H1 (cell line): Measurements from ENCODE around the gene SLC6A12. TPM values are rescaled to one million over a fixed set of nuclear protein-coding genes. Genes with fewer than 3 reads are reported as not detected.

Experiments
- CTCF ChIA-PET: fragments of 300-600 bp; sonication (Branson Sonifier 250); formaldehyde crosslinking; loops from one replicate; lab custom pipeline; 2021; ENCODE audit not compliant: partially characterized antibody; lab: Charles Lee
- POLR2A ChIA-PET: fragments of 300-600 bp; sonication (Branson Sonifier 250); formaldehyde crosslinking; loops from one replicate; lab custom pipeline; 2021; ENCODE audit warnings: inconsistent platforms; ENCODE audit not compliant: partially characterized antibody; lab: Charles Lee
- DNase-seq, 2 experiments: peaks; one replicate each; pipeline versions ENCODE4 v3.0.0 to v3.0.0-alpha.2; 2010 to 2022; ENCODE audit warnings: low spot score in 2 of 2, low read depth in 1 of 2, mixed read lengths in 1 of 2
- FAIRE-seq: peaks from 2 replicates; lab custom pipeline; 2011; peaks lifted over from hg19 to GRCh38; lab: Jason Lieb, UNC
- H2AFZ ChIP-seq: 2 replicates; pipeline ENCODE4 v1.8.1; 2012; ENCODE audit warnings: low read length, inconsistent platforms
- H2AK5ac ChIP-seq: 2 replicates; pipeline ENCODE4 v1.6.1; 2013; ENCODE audit warnings: low read depth, low read length
- H2BK120ac ChIP-seq: replicated peaks from 2 replicates; pipeline ENCODE3; 2013; ENCODE audit warnings: low read depth, low read length, inconsistent platforms
- H2BK12ac ChIP-seq: 2 replicates; pipeline ENCODE4 v1.6.1; 2013; ENCODE audit warnings: low read depth, low read length
- H2BK15ac ChIP-seq: 2 replicates; pipeline ENCODE4 v1.6.1; 2013; ENCODE audit warnings: low read length
- H2BK20ac ChIP-seq: 2 replicates; pipeline ENCODE4 v1.6.1; 2013; ENCODE audit warnings: low read length
- H2BK5ac ChIP-seq: 2 replicates; pipeline ENCODE4 v1.6.1; 2013; ENCODE audit warnings: low read depth, low read length
- H3K14ac ChIP-seq: 2 replicates; pipeline ENCODE4 v1.6.1; 2013; ENCODE audit warnings: inconsistent platforms; ENCODE audit not compliant: insufficient read length
- H3K18ac ChIP-seq: 2 replicates; pipeline ENCODE4 v1.6.1; 2013; ENCODE audit warnings: low read length; ENCODE audit errors: extremely low read depth
- H3K23ac ChIP-seq: 2 replicates; pipeline ENCODE4 v1.6.1; 2013; ENCODE audit warnings: inconsistent platforms; ENCODE audit not compliant: insufficient read length
- H3K23me2 ChIP-seq: 2 replicates; pipeline ENCODE4 v1.6.1; 2013; ENCODE audit warnings: low read depth, low read length
- H3K27ac ChIP-seq: 2 replicates; pipeline ENCODE4 v1.6.1; 2011; ENCODE audit warnings: low read depth, low read length, inconsistent platforms
- H3K27me3 ChIP-seq, 4 experiments: replicated peaks in 1 of 4; 1 replicate in 1 of 4; 2 replicates in 3 of 4; pipeline versions ENCODE4 v1.6.1 to v1.8.1; 2011 to 2013; ENCODE audit warnings: low read length in 3 of 4, mild to moderate bottlenecking in 3 of 4, inconsistent platforms in 2 of 4, mixed read lengths in 2 of 4, moderate library complexity in 1 of 4; ENCODE audit not compliant: control insufficient read depth in 3 of 4, insufficient read depth in 3 of 4; ENCODE audit errors: extremely low read depth in 1 of 4
- H3K36me3 ChIP-seq, 4 experiments: 2 replicates each; pipeline versions ENCODE4 v1.6.1 to v1.8.1; 2011 to 2013; ENCODE audit warnings: mild to moderate bottlenecking in 4 of 4, low read length in 3 of 4, moderate library complexity in 2 of 4, control low read depth in 1 of 4, inconsistent platforms in 1 of 4; ENCODE audit not compliant: insufficient read depth in 4 of 4, control insufficient read depth in 2 of 4
- H3K4ac ChIP-seq: replicated peaks from 2 replicates; pipeline ENCODE3; 2013; ENCODE audit warnings: low read length, low read depth, mixed read lengths, inconsistent platforms; ENCODE audit not compliant: insufficient read length
- H3K4me1 ChIP-seq, 4 experiments: replicated peaks in 1 of 4; 1 replicate in 1 of 4; 2 replicates in 3 of 4; pipeline versions ENCODE4 v1.6.1 to v1.8.1; 2011 to 2013; ENCODE audit warnings: low read length in 3 of 4, inconsistent platforms in 2 of 4, mixed read lengths in 1 of 4; ENCODE audit not compliant: insufficient read depth in 4 of 4, control insufficient read depth in 3 of 4
- H3K4me2 ChIP-seq, 2 experiments: 2 replicates each; pipeline versions ENCODE4 v1.6.1 to v1.8.1; 2011 to 2013; ENCODE audit warnings: low read depth in 2 of 2, low read length in 2 of 2, control low read depth in 1 of 2, inconsistent platforms in 1 of 2, mild to moderate bottlenecking in 1 of 2; ENCODE audit not compliant: insufficient read depth in 1 of 2
- H3K4me3 ChIP-seq, 4 experiments: fragments of 200-600, 300-600 bp in 1 of 4; sonication (generic), shearing (Covaris generic), sonication (Bioruptor Twin) in 1 of 4; 2 replicates each; pipeline versions ENCODE4 v1.5.1 to v1.8.1; 2011 to 2016; ENCODE audit warnings: low read length in 4 of 4, low read depth in 3 of 4, control low read depth in 2 of 4, inconsistent platforms in 2 of 4, mild to moderate bottlenecking in 2 of 4, mixed read lengths in 1 of 4, moderate library complexity in 1 of 4; ENCODE audit not compliant: insufficient read depth in 2 of 4; ENCODE audit errors: extremely low read depth in 1 of 4
- H3K56ac ChIP-seq: replicated peaks from 2 replicates; pipeline ENCODE3; 2013; ENCODE audit warnings: low read depth, mild to moderate bottlenecking, mixed read lengths, low read length, inconsistent platforms; ENCODE audit not compliant: insufficient read length
- H3K79me1 ChIP-seq: 2 replicates; pipeline ENCODE4 v1.6.1; 2013; ENCODE audit warnings: low read depth, low read length, control low read depth
- H3K79me2 ChIP-seq, 2 experiments: 2 replicates each; pipeline versions ENCODE4 v1.6.1 to v1.8.1; 2012 to 2013; ENCODE audit warnings: low read length in 2 of 2, mild to moderate bottlenecking in 2 of 2, inconsistent platforms in 1 of 2; ENCODE audit not compliant: insufficient read depth in 2 of 2, control insufficient read depth in 1 of 2
- H3K9ac ChIP-seq, 4 experiments: replicated peaks in 1 of 4; 1 replicate in 1 of 4; 2 replicates in 3 of 4; pipeline versions ENCODE4 v1.6.1 to v1.8.1; 2011 to 2013; ENCODE audit warnings: low read depth in 3 of 4, low read length in 3 of 4, control low read depth in 2 of 4, mild to moderate bottlenecking in 2 of 4, moderate library complexity in 2 of 4, inconsistent platforms in 1 of 4; ENCODE audit errors: extremely low read depth in 1 of 4
- H3K9me3 ChIP-seq, 2 experiments: 2 replicates each; pipeline versions ENCODE4 v1.6.1 to v1.8.1; 2012 to 2013; ENCODE audit warnings: mild to moderate bottlenecking in 2 of 2, moderate library complexity in 2 of 2, control low read depth in 1 of 2, inconsistent platforms in 1 of 2, low read depth in 1 of 2, low read length in 1 of 2, mixed read lengths in 1 of 2; ENCODE audit not compliant: insufficient read depth in 2 of 2
- H4K20me1 ChIP-seq, 2 experiments: replicated peaks in 1 of 2; 2 replicates each; pipeline versions ENCODE3 to v1.8.1; 2011 to 2013; ENCODE audit warnings: inconsistent platforms in 2 of 2, low read length in 2 of 2, mild to moderate bottlenecking in 1 of 2; ENCODE audit not compliant: insufficient read depth in 2 of 2, control insufficient read depth in 1 of 2
- H4K5ac ChIP-seq: 2 replicates; pipeline ENCODE4 v1.6.1; 2013; ENCODE audit warnings: low read length, low read depth, mixed read lengths, inconsistent platforms; ENCODE audit not compliant: insufficient read length
- H4K8ac ChIP-seq: 2 replicates; pipeline ENCODE4 v1.8.0; 2013; ENCODE audit warnings: mild to moderate bottlenecking, moderate library complexity, low read length, inconsistent platforms; ENCODE audit not compliant: insufficient read depth; ENCODE audit errors: extremely low read depth
- H4K91ac ChIP-seq: replicated peaks from 2 replicates; pipeline ENCODE3; 2013; ENCODE audit warnings: low read length, mixed read lengths, inconsistent platforms; ENCODE audit not compliant: insufficient read length
- CHD1 ChIP-seq: IDR thresholded peaks from 2 replicates; pipeline ENCODE4 v1.6.1; 2012; ENCODE audit warnings: low read depth, low read length, improper control_type of control experiment
- POU5F1 ChIP-seq: IDR thresholded peaks from 2 replicates; pipeline ENCODE4 v1.6.1; 2011; ENCODE audit warnings: low read depth, mild to moderate bottlenecking, low read length, moderate library complexity
- TAF7 ChIP-seq: optimal IDR thresholded peaks from 2 replicates; pipeline ENCODE3; 2011; ENCODE audit warnings: low read depth, mild to moderate bottlenecking, inconsistent platforms, low read length, moderate library complexity, borderline replicate concordance
- WGBS, 2 experiments: shearing (Covaris generic) in 1 of 2; methylation state at CpG; one replicate each; pipeline versions ENCODE4 v1.1.6 to v1.1.7; 2013 to 2015; ENCODE audit warnings: low lambda C conversion rate in 2 of 2, mixed read lengths in 2 of 2, inconsistent platforms in 1 of 2, low coverage in 1 of 2, missing lambda C conversion rate in 1 of 2; ENCODE audit not compliant: insufficient replicate concordance in 2 of 2, insufficient coverage in 1 of 2, insufficient read length in 1 of 2; ENCODE audit errors: extremely low coverage in 1 of 2, missing lambda C conversion rate in 1 of 2; 5-methylcytosine and 5-hydroxymethylcytosine counted together
- polyA plus RNA-seq, 7 experiments: library from polyadenylated mRNA; depleted of rRNA in 3 of 7; stranded (reverse) in 5 of 7; unstranded in 2 of 7; fragments of >200 nt in 5 of 7; fragments of 200-250 nt in 2 of 7; gene quantifications; 1 replicate in 5 of 7; 2 replicates in 1 of 7; 4 replicates in 1 of 7; pipeline versions ENCODE4 v1.2.1 to v1.2.3, GENCODE V29; 2011 to 2013; ENCODE audit warnings: missing spikeins in 2 of 7, mixed read lengths in 2 of 7
- total RNA-seq: library from RNA; stranded (reverse); fragmentation: NEBNext Ultra II Directional; extraction: Animal tissue kit (Norgen Biotek cat#: 25700); gene quantifications from 2 replicates; pipeline ENCODE4 v1.2.1, GENCODE V29; 2021

SLC6A12 gene
- total and polyA plus RNA-seq, 2 of the 8 experiments (the other 6 are each of a cell fraction or from before 2014, with no cell fraction given), result 0.70 to 1.1 TPM

- H3K4ac ChIP-seq, result no peak overlapping the region
- no peak overlapping the region for H2BK12ac ChIP-seq
- no peak overlapping the region for H3K9ac ChIP-seq
- no peaks in the 10 kb centered on the region for H3K79me1 ChIP-seq
- H3K23ac ChIP-seq, result no peak overlapping the region
- H4K8ac ChIP-seq, result no peak overlapping the region
- no peak overlapping the region for H2BK120ac ChIP-seq
- H2AFZ ChIP-seq, result no peak overlapping the region
- no peak overlapping the region for H3K4me2 ChIP-seq
- H2BK5ac ChIP-seq, result no peak overlapping the region
- no peaks in the 10 kb centered on the region for H3K23me2 ChIP-seq
- ChIA-PET CTCF (interaction anchor here (1.2 to 1.4 kb wide), 2 partner anchors 15 to 26 kb away, joined by 3 to 6 read pairs; no protein-coding TSS in a partner anchor), POLR2A (interaction anchor here (1.1 to 1.9 kb wide), 2 partner anchors 10 to 54 kb away, joined by 3 to 6 read pairs; no protein-coding TSS in a partner anchor)
- H2AK5ac ChIP-seq, result no peak overlapping the region
- no peaks in the 10 kb centered on the region for H3K9me3 ChIP-seq
- no peak overlapping the region for H3K4me3 ChIP-seq
- no peak overlapping the region for H3K18ac ChIP-seq
- no peaks in the 10 kb centered on the region for H4K20me1 ChIP-seq
- FAIRE-seq, result no peak
- H4K91ac ChIP-seq, result no peak overlapping the region
- H2BK15ac ChIP-seq, result no peak overlapping the region
- H3K14ac ChIP-seq, result no peak overlapping the region
- peaks cover 0 to 3% (median 1%) of the 10 kb centered on the region in 4 experiments; a peak in 1 of 7 replicates for H3K4me1 ChIP-seq
- WGBS, 2 experiments, result 73% methylated on average over 11 of the region's 18 CpGs; no CpG with 5 or more reads in 1 of the 2 experiments
- no peak for DNase-seq
- no peak overlapping the region for H3K56ac ChIP-seq
- H3K27me3 ChIP-seq, result no peaks in the 10 kb centered on the region
- no peaks in the 10 kb centered on the region for H3K36me3 ChIP-seq
- TF ChIP-seq CHD1, result no peak
- TF ChIP-seq POU5F1, result no peak
- no peak for TF ChIP-seq TAF7
- no peak overlapping the region for H2BK20ac ChIP-seq
- no peaks in the 10 kb centered on the region for H3K79me2 ChIP-seq
- no peak overlapping the region for H4K5ac ChIP-seq
- H3K27ac ChIP-seq, result no peak overlapping the region
Measured at GRCh38 chr12:162467-163307, 51.3 kb downstream of the SLC6A12 start.
